Lung microvascular endothelial cell (primary cell): ENCODE results near the gene AQP1. TPM values are rescaled to one million over a fixed set of nuclear protein-coding genes. Genes with fewer than 3 reads are reported as not detected.

Experiments
- DNase-seq, 2 donors: peaks; one replicate each; pipeline versions ENCODE4 v3.0.0 to v3.0.0-alpha.2; 2010; ENCODE audit warnings: low read depth in 2 of 2
- total RNA-seq: library from RNA; depleted of rRNA; stranded (reverse); fragments of >200 nt; gene quantifications from 2 replicates; pipeline ENCODE4 v1.2.1, GENCODE V29; 2014

The AQP1 gene
- total RNA-seq, 1 donor from 2014 or later = 1.4 TPM

DNA sequence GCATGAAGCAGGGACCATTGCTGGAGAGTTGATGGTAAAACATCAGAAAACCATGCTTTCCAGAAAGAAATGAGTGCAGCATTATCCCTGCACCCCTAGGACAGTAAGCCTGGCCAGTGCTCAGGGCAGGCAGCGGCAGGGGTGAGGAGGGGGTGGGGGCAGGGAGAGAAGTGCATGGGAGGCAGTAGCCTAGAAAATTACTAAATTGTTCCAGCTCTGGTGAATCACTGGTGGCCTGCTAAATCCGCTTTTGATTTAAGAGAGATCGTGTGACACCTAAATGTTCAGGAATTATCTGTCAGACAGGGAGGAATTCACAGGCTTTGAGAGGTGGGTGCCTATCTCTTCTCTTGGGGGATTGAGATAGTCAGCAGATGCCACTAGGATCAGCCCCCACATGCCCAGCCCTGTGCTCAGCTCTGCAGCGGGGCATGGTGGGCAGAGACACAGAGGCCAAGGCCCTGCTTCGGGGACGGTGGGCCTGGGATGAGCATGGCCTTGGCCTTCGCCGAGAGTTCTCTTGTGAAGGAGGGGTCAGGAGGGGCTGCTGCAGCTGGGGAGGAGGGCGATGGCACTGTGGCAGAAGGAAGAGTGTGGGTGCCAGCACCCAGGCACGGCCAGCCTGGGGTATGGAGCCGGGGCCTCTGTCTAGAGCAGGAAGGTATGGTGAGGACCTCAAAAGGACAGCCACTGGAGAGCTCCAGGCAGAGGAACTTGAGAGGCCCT lies 5.0 kb upstream of the AQP1 start:
- DNase-seq = no peak

DNA sequence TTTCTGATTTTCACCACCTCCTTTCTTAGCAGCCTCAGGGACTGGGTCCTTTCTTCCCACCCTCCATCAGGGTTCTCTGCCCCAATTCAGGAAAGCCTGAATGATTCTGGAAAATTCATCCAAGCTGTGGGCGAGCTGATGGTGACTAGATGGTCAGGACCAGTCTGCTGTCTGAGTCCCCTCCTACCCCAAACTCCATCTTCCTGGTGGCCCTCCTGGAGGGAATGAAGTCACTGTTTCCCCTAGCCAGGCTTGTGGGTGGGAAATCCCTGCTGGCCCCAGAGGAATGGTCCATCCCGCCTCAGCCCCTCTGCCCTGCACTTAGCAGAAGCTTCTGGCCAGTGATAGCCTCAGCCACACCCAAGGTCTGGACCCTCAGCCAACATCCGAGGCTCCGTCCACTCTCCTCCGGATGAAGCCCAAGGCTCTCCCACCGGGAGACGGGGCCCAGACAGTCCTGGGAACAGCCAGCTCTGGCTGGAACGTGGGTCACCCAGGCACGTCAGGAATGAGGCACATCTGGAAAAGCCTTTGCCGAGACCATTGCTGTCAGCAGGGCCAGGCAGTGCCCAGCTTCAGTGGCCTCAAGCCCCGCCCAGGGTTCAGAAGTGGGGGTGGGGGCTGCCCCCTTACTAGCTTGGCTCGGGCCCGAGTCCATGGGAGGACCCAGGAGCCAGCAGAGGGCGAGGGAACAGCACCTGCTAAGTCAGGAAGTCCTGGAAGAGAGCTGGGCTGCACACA lies 4.0 kb upstream of the AQP1 start:
- no peak for DNase-seq

DNA sequence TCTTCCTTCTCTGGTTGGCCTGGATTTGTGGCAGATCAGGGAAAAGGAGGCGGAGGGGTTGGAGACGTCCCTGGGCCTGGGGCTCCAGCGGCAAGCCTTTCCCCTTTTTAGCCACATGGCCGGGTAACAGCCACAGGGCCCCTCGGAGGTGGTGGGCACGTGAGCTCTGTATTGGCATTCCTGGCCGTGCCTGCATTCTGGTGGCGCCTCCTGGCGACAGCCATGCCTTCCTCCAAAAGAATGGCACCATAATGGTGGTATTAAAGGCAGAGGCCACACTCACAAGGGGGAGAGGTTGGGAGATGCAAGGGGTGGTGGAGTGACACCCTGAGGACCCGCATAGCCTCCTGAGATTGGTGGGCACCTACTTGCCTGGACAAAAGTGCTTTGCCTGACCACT lies 3.0 kb upstream of the AQP1 start:
- peak in 1 of 2 donors; percentile 35 for DNase-seq

DNA sequence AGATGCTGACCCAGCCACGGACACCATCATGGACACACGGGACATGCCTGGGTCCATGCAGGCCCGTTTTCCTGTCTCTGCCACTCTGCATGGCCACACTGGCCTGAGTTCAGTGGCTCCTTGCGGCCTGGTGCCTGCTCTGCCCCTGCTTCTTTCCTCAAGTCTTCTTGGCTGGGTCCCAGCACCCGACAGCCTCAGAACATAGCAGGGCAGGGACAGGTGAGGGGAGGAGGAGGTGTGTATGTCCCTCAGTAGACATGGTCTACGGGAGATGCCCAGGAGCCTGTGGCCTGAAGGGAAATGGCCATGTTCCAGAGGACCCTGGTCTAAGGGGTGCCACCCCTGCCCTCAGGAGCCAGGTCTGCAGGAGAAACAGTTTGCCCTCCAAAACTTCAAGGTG lies 2.2 kb upstream of the AQP1 start:
- no peak for DNase-seq

DNA sequence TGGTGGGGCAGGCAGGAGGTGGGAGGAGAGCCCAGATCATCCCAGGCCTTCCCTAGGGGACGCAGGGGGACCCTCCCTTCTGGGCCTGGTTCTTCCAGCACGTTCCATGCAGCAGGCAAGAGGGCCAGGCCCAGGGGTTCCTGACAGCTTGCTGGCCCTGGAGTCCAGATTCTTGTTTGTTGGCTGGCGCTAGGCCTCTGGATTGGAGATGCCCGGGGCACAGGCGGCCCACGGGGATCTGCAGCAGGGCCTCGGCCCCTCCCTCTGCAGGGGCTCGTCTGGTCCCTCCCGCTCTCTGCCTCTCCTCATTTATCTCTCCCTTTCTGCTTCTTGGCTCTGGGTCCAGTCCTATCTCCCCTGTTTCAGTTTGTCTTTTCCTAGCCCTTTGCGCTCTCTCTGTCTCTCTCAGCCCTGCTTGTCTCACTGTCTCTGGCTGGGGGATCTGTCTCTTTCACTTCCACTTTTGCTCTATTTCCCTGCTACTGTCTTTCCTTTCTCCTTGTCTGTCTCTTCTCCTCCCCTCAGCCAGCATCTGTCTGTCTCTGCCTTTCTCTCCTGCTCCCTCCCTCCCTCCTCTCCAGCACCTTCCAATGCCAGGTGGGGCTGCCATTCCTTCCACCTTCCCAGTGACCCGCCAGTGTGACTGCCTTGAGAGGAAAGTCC lies 1.1 kb upstream of the AQP1 start:
- no peak for DNase-seq

DNA sequence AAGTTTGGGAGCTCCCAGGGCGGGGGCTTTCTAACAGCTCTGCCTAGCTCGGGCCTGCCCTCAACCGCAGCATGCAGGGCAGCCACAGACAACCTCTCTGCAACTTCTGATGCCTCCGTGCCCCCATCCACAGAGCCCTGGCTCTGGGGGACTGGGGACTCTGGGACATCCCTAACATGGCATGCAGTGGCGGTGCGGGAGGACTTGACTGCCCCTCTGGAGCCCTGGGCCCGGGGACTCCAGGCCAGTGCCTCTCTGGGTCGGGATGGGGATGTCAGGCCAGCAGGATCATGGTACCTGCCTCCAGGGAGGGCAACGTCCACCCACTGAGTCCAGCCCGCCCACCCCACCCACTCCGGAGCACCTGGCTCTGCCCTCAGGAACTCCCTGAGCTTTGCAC lies 520 bp upstream of the AQP1 start:
- no peak for DNase-seq

DNA sequence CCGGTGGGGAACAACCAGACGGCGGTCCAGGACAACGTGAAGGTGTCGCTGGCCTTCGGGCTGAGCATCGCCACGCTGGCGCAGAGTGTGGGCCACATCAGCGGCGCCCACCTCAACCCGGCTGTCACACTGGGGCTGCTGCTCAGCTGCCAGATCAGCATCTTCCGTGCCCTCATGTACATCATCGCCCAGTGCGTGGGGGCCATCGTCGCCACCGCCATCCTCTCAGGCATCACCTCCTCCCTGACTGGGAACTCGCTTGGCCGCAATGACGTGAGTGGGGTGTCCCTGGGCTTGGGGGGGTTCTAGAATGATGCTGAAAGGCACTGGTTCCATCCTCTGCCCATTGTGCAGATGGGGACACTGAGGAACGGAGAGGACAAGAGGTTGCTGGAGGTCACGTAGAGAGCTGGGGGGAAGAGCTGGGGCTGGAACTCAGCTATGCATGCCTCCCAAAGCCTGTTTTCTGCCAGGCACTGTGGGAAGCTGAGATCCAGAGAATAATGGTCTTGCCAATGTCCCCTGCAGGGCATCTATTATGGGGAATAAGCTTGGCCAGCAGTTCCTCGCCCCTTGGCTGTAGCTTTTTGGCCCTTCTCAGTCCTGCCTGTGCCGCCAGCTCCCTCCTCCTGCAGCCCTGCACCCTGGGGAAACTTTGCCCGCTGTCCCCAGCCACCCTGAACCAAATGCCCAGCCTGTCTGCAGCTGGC lies 523 bp downstream of the AQP1 start:
- DNase-seq = no peak

DNA sequence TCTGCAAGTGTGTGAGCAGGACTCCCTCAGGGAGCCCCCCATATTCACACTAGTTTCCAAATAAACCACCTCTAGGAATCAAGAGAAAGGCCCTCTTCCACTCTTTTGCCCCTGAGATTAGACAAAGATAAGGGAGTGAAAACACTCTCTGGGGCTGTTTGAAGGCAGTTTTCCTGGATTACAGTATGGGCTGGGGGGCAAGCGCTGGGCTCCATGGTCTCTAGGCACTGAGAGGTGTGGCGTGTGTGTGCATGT lies 1.0 kb downstream of the AQP1 start:
- DNase-seq = no peak

DNA sequence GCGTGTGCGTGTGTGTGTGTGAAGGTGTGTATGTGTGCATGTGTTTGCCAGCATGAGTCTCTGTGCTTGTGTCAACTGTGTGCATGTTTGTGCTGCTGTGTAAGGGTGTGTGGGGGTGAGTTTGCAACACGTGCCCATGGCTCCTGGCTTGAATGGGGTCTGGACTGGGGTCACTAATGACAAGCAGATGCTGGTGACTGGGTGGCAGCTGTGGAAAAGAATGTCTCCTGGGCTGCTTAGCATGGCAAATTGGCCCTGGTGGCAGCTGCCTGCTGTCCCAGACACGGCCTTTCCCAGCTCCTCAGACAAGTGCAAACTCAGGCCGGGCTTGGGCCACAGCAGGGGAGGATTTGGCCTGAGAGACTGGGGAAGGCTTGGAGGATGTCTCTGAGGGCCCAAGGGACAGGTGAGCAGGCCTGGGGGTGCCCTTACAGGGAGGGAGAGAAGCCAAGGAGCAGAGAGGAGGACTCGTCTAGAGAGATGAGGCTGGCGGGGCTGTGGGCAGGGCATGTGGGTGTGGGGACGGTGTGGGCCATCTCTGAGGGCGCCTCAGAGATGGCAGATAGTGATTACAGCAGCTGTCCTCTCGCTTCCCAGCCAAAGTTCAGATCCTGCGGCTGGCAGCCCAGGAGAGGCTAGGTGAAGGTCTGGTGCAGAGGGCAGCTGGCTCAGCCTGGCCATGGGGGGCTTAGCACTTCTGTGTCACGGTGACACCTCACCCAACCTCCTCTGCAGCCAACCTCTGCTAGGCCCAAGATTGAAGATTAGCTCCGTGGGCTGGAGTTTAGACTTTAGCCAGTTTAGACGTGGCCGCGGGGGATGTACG lies 1.5 kb downstream of the AQP1 start:
- no peak for DNase-seq

DNA sequence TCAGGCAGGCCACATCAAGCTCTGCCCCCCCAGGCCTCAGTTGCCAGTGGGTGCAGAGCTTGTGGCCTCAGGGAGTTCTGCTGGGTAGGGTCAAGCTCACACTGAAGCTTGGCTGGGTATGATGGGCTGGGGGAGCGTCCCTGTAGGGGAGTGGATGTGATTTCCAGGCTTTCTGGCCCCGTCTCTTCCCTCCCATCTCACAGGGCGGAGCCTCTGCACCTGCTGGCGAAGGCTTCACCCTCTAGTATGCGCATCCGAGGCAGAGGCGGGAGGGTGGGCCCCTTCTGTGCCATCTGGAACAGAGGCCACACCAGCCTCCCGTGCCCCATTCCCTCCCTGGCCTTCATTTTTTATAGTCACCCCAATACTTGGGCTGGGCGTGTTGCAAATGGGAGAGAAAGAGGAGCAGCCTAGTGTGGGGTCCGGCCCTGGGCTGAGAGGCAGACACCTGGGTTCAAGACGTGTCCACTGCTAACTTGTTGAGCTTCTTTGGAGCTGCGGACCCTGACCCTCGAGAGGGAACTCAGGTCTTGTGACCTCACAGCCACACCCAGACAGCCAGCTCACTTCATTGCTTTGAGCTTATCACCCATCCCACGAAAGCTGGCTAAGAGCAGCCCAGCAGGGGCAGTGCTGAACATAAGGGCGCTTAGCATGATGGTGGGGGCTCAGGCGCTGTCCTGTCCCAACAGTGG lies 2.3 kb downstream of the AQP1 start:
- no peak for DNase-seq

DNA sequence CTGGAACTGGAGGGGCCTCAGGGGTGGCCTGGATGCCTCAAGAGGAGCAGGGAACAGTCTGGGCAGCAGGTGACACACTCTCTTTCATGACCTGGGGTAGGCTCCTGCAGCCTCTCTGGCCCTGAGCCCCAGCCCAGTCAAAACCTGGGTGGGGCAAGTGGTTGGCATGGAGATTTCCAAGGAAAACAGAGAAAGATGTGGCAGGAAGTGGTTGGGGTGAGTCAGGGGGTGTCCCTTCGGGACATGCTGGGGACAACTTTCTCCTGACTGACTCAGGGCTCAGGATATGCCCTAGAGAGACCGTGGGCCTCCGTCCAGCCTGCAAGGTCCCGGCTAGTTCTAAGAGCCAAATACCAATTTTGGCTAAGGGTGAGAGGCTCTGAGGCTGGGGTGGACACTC lies 2.9 kb downstream of the AQP1 start:
- peak in 1 of 2 donors; percentile 40 for DNase-seq

DNA sequence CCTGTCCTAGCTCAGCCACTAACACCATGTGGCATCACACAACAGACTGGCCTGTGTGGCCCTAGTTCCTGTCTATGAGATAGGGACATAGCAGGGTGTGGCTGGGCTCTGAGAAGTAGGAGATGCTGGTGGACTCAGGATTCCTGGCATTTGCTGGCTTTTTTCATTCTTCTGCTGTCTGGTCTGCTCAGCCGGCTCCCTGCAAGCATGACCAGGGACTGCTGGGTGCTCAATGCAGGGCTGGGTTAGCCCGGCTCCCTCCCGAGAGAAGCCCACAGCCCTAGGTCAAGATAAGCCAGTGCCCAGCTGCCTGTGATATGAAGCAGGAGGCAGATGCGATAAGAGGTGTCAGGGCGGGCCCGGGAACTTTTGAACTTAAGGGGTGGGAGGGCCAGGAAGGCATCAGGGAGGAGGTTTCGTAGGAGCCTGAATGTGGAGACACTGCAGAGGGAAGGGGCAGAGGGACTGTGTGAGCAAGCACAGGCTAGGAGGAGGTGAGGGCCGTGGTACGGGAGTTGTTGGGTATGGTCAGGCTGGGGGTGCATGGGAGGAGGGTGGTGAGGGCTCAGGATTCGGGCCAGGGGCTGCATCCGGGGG lies 3.5 kb downstream of the AQP1 start:
- DNase-seq = no peak

DNA sequence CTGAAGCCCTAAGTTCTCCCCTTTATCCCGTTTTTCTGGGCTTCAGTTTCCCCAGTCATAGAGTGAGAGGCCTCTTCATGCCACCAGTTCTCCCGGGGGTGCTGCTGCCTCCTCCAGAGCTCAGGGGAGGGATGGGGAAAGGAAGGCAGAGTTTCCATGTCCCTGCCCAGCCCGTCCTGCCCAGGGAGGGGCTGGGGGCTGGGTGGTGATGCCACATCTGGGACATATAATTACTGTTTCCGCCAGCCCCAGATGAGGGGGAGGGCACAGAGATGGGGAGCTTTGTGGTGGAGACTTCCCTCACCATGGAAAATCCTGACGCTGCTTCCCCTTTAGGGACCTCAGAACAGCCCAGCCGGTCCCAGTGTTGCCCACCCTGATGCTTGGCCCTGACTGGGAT lies 4.1 kb downstream of the AQP1 start:
- DNase-seq = no peak

DNA sequence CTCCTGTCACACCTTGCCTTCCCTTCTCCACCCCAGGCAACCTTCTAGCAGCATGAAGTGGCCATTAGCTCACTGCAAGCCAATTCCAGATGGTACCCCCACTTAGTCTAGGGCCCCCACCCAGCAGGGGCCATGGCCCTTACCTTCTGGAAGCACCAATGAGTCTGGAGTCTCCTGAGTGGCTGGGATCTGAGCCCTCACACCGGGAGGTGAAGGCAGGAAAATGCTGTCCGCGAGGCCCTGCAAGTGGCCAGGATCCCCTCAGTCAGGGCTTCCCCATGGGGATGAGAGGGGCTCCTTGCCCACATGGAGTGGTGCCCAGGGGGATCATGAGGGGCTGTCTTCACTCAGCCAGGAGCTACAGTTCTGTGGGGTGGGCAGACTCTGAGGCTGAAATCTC lies 4.6 kb downstream of the AQP1 start:
- no peak for DNase-seq

DNA sequence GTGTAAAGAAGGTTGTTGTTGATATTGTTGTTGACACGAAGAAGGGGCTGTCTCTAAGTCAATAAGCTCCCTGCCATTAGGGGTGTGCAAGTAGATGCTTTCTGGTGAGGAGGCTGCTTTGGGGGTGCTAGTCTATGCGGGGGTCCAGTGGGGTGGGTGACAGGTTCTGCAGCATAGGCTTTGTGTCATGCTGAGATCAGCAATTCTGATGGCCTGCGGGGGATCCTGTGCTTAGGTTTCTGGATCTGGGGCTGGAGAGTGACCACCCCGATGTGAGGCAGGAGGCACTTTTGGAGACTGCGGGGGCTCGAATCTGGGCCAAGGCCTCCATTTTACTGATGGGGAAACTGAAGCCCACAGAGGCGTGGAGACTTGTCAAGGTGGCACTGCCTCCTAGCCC lies 5.1 kb downstream of the AQP1 start:
- no peak for DNase-seq

DNA sequence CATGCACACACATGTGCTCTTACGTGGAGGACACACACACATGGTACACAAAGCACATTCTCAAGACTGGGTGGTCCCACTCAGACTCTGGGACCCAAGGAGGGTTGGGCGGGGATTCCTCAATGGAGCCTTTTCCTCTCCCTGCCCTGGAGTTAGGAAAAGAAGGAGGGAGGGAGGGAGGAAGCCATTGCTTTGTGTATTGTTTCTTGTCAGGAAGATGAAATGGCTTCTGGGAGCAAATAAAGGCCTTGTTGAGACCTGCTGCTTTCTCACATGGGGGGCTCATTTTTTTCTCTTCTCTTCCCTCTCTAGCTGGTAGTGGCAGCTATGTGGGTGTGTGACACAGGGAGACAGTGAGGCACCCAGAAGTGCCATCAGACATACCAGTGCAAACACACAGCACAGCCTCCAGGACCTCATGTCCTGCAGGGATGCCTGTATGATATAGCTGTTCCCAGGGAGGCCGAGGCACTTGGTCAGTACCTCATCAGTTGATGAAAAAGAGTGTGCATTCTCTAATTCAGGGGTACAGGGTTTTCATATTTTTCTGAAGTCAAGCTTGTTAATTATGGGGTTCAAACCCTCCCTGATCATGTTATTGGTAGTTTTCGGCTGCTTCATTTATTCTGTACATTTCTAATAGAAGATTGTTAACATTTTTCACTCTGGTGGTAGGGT lies 5.7 kb downstream of the AQP1 start:
- DNase-seq = no peak

DNA sequence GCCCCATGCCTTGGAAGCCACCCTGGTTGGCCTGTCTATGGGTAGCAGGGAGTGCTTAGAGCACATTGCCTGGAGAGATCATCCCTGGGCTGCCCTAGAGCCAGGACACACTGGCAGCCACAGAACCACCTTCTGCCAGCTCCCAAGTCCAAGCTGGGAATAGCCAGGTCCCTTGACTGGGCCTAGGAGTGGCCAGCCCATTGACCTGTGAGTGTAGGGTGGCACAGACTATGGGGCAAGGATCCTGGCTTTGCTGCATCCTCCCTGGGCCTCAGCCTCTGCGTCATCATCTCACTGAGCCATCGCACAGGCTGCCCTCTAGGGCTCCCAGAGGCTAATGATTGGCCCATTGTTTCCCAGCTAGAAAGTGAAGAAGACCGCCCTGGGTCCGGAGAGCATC lies 7.0 kb downstream of the AQP1 start:
- no peak for DNase-seq

DNA sequence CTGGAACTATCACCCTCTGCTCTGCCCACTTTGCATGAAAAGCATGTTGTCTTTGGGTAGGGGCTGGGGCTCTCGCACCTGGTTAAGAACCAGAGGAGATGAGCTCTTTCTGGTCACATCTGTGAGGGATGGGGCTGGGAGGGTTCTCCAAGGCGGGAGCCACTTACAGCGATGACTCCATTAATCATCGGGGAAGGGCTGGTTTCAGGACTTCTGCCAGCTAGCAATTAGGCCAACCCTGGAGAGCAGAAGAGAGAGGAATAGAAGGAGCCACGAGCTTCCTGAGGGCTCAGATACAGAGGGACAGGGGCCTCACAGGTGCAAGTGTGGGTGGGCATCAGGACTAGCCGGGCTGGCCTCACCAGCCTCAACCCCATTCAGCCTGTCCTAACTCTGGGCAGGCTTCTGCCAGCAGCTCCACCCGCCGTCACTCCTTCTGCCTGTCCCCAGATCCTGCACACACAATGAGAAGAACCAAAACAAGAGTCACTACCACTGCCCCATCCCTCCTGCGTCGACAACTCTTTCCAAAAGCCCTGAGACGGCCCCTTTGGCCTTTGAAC lies 8.4 kb downstream of the AQP1 start:
- DNase-seq = peak in 1 of 2 donors; percentile 38
